ENCODE data around the gene SMIM45.

GRCh38 chr22:41952713-41953112, 763 bp downstream of the SMIM45 start:
- TF ChIP-seq POLR2A (IDR thresholded peaks at IDR 0.05; ENCODE audit: low read depth, low read length) (no peak), RAD21 (IDR thresholded peaks at IDR 0.05; ENCODE audit: low read length) (no peak), CTCF (conservative IDR thresholded peaks at IDR 0.05; ENCODE audit: low read depth, low read length) (no peak), RFX5 (IDR thresholded peaks at IDR 0.05; ENCODE audit: low read depth, low read length) (no peak), SMC3 (IDR thresholded peaks at IDR 0.05; ENCODE audit: low read depth, low read length) (no peak), MAFK (IDR thresholded peaks at IDR 0.05; ENCODE audit: low read depth, low read length) (no peak), BHLHE40 (IDR thresholded peaks at IDR 0.05; ENCODE audit: low read depth, low read length) (no peak), CEBPB (IDR thresholded peaks at IDR 0.05; ENCODE audit: low read depth, low read length) (no peak), RCOR1 (IDR thresholded peaks at IDR 0.05; ENCODE audit: insufficient replicate concordance, low read length) (no peak), ELK1 (IDR thresholded peaks at IDR 0.05; ENCODE audit: borderline replicate concordance, low read depth, low read length) (no peak), MAZ (IDR thresholded peaks at IDR 0.05; ENCODE audit: borderline replicate concordance, low read depth, low read length) (no peak), CHD1 (IDR thresholded peaks at IDR 0.05; ENCODE audit: low read depth, low read length) (no peak), USF2 (IDR thresholded peaks at IDR 0.05; ENCODE audit: low read depth, low read length) (no peak), MXI1 (IDR thresholded peaks at IDR 0.05; ENCODE audit: borderline replicate concordance, low read depth, low read length) (no peak)

Measured in IMR-90 (cell line).